Osteocyte (in vitro differentiated cells): ENCODE measurements around the gene MYOZ1. TPM values are rescaled to one million over a fixed set of nuclear protein-coding genes. Genes with fewer than 3 reads are reported as not detected.
"Not testable (repeated sequence)": the region's sequence is repeated elsewhere in the genome, so short reads cannot be mapped to it uniquely, and the experiment has no call there.

Experiments used
- DNase-seq: peaks from one replicate; pipeline ENCODE4 v3.0.0; 2021; ENCODE audit warnings: mixed read lengths; ENCODE audit not compliant: unreplicated experiment; ENCODE audit errors: extremely low spot score
- H3K27ac Mint-ChIP-seq: one replicate; pipeline ENCODE4 v1.8.0; 2021; ENCODE audit warnings: mild to moderate bottlenecking, mixed read lengths; ENCODE audit not compliant: unreplicated experiment
- H3K27me3 Mint-ChIP-seq: one replicate; pipeline ENCODE4 v1.8.0; 2021; ENCODE audit warnings: mixed read lengths; ENCODE audit not compliant: unreplicated experiment
- H3K36me3 Mint-ChIP-seq: one replicate; pipeline ENCODE4 v1.8.0; 2021; ENCODE audit warnings: mixed read lengths; ENCODE audit not compliant: unreplicated experiment
- H3K4me1 Mint-ChIP-seq: one replicate; pipeline ENCODE4 v1.8.0; 2021; ENCODE audit warnings: mixed read lengths; ENCODE audit not compliant: unreplicated experiment
- H3K4me3 Mint-ChIP-seq: one replicate; pipeline ENCODE4 v1.8.0; 2021; ENCODE audit warnings: mild to moderate bottlenecking, moderate library complexity, mixed read lengths; ENCODE audit not compliant: unreplicated experiment
- H3K9me3 Mint-ChIP-seq: one replicate; pipeline ENCODE4 v1.8.0; 2021; ENCODE audit warnings: mixed read lengths; ENCODE audit not compliant: unreplicated experiment
- CTCF ChIP-seq: fragments of 200-600 bp; sonication (generic); IDR thresholded peaks from 2 replicates; pipeline ENCODE4 v1.5.0; 2021; ENCODE audit warnings: antibody characterized with exemption, mild to moderate bottlenecking, moderate library complexity
- total RNA-seq: library from RNA; stranded (reverse); gene quantifications from 2 replicates; pipeline ENCODE4 v1.2.1, GENCODE V29; 2021

MYOZ1 gene
- total RNA-seq, 1 donor from 2014 or later = 0.59 TPM

DNA sequence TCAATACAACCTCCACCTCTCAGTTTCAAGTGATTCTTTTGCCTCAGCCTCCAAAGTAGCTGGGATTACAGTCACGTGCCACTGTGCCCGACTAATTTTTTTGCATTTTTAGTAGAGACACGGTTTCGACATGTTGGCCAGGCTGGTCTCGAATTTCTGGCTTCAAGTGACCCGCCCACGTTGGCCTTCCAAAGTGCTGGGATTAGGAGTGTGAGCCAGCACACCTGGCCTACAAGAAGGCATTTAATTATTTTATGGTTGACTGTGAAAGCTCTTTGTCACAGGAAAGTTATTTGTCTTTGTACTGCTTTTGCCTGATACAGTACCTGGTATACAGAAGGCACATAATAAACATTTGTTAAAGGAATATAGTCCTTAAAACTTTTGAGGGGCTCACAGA is 12.9 kb downstream of the MYOZ1 start:
- no peak for TF ChIP-seq CTCF
- Mint-ChIP-seq H3K27me3 (no peaks in the 10 kb centered on the region), H3K27ac (no peak overlapping the region), H3K9me3 (no peaks in the 10 kb centered on the region), H3K4me1 (peaks cover 17% of the 10 kb centered on the region), H3K36me3 (no peaks in the 10 kb centered on the region), H3K4me3 (no peak overlapping the region)
- no peak for DNase-seq

- Mint-ChIP-seq H3K27ac (no peak overlapping the region), H3K9me3 (no peaks in the 10 kb centered on the region), H3K27me3 (no peaks in the 10 kb centered on the region), H3K4me3 (peak overlapping the region; percentile 95), H3K4me1 (peaks cover 17% of the 10 kb centered on the region), H3K36me3 (no peaks in the 10 kb centered on the region)
- TF ChIP-seq CTCF = no peak
- no peak for DNase-seq
Observed at GRCh38 chr10:73627300-73627699, 14.0 kb downstream of the MYOZ1 start.

DNA sequence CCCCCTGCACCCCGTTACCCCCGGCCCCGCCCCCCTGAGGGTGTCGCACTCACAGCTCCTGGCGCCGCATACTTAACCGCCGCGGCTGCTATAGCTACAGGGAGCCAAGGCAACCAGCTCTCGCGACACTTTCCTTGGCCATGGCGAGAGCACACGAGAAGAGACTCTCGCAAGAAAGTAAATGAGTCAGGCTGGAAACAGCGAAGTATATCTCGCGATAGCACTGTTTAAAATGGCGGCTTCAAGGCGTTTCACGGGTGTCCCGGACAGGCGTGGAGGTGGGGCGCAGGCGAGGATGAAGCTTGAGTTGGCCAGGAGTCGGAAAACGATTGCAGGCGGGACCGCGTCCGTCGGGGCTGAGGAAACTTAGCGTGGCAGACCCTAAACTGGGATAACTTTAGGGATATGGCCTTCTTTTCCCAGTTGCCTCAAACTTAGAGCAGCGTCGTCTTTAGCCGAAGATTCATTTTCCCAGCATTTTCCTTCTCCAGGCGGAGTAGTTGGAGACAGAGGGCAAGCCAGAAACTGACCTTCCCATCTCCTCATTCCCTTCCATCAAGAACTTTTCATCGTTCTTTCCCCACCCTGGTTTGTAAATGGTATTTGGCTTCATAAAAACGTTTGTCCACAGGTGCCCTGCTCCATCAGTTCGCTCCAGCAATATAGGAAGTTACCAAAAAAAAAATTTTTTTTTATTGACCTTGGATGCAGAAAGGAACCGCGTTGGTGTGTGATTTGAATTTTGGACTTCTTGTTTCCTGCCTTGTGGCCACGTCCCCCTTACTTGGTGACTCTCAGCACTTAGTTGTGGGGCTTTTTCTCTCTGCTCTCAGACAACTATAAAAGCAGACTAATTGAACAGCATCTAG is 15.2 kb downstream of the MYOZ1 start:
- Mint-ChIP-seq H3K9me3 (no peaks in the 10 kb centered on the region), H3K4me3 (peak overlapping the region; percentile 95), H3K36me3 (no peaks in the 10 kb centered on the region), H3K27ac (peak overlapping the region; percentile 98), H3K27me3 (no peaks in the 10 kb centered on the region), H3K4me1 (peaks cover 17% of the 10 kb centered on the region)
- peak; percentile 96 for DNase-seq
- no peak for TF ChIP-seq CTCF

DNA sequence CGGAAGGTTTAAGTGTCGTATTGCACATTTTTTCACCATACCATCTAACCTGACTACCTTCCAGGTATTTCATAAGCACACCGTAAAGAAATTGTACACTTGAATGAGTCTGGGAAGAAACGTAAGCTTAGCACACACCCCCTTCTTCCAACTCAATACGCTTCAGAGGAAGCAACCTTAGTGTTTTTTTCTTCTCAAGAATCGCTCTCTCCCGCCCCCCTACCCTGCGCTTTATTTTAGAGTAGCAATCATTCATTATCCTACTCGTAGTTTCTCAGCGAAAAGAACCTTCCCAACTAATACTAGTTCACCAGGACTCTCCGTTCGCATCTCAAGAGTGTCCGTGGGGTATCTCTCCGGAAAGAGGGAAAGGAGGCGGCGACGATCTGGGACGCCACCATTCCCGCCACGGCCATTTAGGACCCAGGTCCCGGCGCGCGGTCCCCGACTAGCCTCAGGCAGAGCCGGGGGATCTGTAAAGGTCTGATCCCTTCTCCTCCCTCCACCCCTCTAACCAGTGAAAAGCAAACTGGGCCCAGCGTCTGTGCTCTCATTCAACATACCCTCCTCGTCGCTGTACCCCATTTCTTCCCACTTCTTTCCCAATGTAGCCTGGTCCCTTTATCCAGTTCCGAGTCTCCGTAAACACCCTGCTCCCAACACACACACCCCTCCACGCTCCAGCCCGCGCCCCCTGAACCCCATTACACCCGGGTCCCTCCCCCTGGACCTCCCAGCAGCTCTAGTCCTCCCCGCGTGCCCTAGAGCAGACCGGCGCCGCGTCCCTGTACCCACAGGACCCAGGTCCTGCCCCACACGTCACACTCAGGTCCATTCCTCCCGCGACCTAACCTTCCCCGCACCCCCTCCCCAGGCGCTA is 16.0 kb downstream of the MYOZ1 start:
- Mint-ChIP-seq H3K36me3 (no peaks in the 10 kb centered on the region), H3K9me3 (no peaks in the 10 kb centered on the region), H3K27ac (peak overlapping the region; percentile 84), H3K4me1 (peaks cover 17% of the 10 kb centered on the region), H3K4me3 (peak overlapping the region; percentile 95), H3K27me3 (no peaks in the 10 kb centered on the region)
- TF ChIP-seq CTCF = no peak
- DNase-seq = no peak

- no peaks in the 10 kb centered on the region for H3K27me3 Mint-ChIP-seq
- no peak overlapping the region for H3K4me3 Mint-ChIP-seq
- peaks cover 17% of the 10 kb centered on the region for H3K4me1 Mint-ChIP-seq
- no peaks in the 10 kb centered on the region for H3K9me3 Mint-ChIP-seq
- H3K36me3 Mint-ChIP-seq = no peaks in the 10 kb centered on the region
- no peak overlapping the region for H3K27ac Mint-ChIP-seq
- no peak for DNase-seq
- no peak for TF ChIP-seq CTCF
Observed at GRCh38 chr10:73623056-73623455, 18.2 kb downstream of the MYOZ1 start.

- H3K9me3 Mint-ChIP-seq, H3K27me3 Mint-ChIP-seq, H3K4me1 Mint-ChIP-seq, H3K4me3 Mint-ChIP-seq, H3K27ac Mint-ChIP-seq, H3K36me3 Mint-ChIP-seq, DNase-seq: not testable (repeated sequence)
Observed at GRCh38 chr10:73620974-73621373, 20.3 kb downstream of the MYOZ1 start.

- not testable (repeated sequence) for H3K27ac Mint-ChIP-seq, H3K36me3 Mint-ChIP-seq, H3K4me3 Mint-ChIP-seq, DNase-seq, H3K27me3 Mint-ChIP-seq, H3K4me1 Mint-ChIP-seq, H3K9me3 Mint-ChIP-seq
Observed at GRCh38 chr10:73617143-73617542, 24.1 kb downstream of the MYOZ1 start.
